PC-9 (cell line): Measurements from ENCODE around the gene CSNK2A2.

Experiments
- CTCF ChIP-seq: fragments of 200-600 bp; sonication (generic); conservative IDR thresholded peaks from 2 replicates; pipeline ENCODE4 v1.6.1; 2017; ENCODE audit warnings: mixed run types, antibody characterized with exemption, mild to moderate bottlenecking, moderate library complexity
- EZH2 ChIP-seq: fragments of 200-600 bp; sonication (generic); IDR thresholded peaks from 2 replicates; pipeline ENCODE4 v1.8.0; 2017; ENCODE audit warnings: antibody characterized with exemption, low read depth

- no peak for TF ChIP-seq CTCF
- no peak for TF ChIP-seq EZH2
Observed at GRCh38 chr16:58157951-58158540, 39.9 kb downstream of the CSNK2A2 start.
